ENCODE data around the gene SLCO2A1.

Gene SLCO2A1

GRCh38 chr3:133895208-133896001 lies 134.3 kb downstream of the SLCO2A1 start, which contains the start of gene RAB6B:
TSS of gene RAB6B (minus strand) at chr3:133895882. CDS start at chr3:133895466, 416 bp downstream.
- DNase-seq = peak in 2 of 4 experiments; percentile 25 to 51

GRCh38 chr3:133894353-133895207 lies 135.1 kb downstream of the SLCO2A1 start:
- no peak for DNase-seq

- DNase-seq = no peak
Observed at GRCh38 chr3:133893683-133894352, 135.9 kb downstream of the SLCO2A1 start.

- DNase-seq = no peak
Observed at GRCh38 chr3:133892541-133893231, 137.0 kb downstream of the SLCO2A1 start.

- no peak for DNase-seq
Observed at GRCh38 chr3:133891662-133892378, 137.9 kb downstream of the SLCO2A1 start.

- no peak for DNase-seq
Observed at GRCh38 chr3:133890972-133891644, 138.6 kb downstream of the SLCO2A1 start.

GRCh38 chr3:133890037-133890436 lies 139.7 kb downstream of the SLCO2A1 start:
- peak in 3 of 4 experiments; percentile 31 to 46 (median 35) for DNase-seq

GRCh38 chr3:133888726-133889340 lies 140.9 kb downstream of the SLCO2A1 start:
- no peak for DNase-seq

- DNase-seq = peak; percentile 36 to 85 (median 72)
Observed at GRCh38 chr3:133887803-133888703, 141.7 kb downstream of the SLCO2A1 start.

GRCh38 chr3:133887074-133887802 lies 142.5 kb downstream of the SLCO2A1 start:
- DNase-seq = no peak

GRCh38 chr3:133886031-133886722 lies 143.5 kb downstream of the SLCO2A1 start:
- DNase-seq = no peak

- no peak for DNase-seq
Observed at GRCh38 chr3:133884887-133885711, 144.6 kb downstream of the SLCO2A1 start.

GRCh38 chr3:133884054-133884886 lies 145.5 kb downstream of the SLCO2A1 start:
- no peak for DNase-seq

GRCh38 chr3:133883641-133884040 lies 146.1 kb downstream of the SLCO2A1 start:
- no peak for DNase-seq

GRCh38 chr3:133882986-133883586 lies 146.6 kb downstream of the SLCO2A1 start:
- no peak for DNase-seq

Data from suppressor macrophage (primary cell).